GM18505 (cell line): Measurements from ENCODE around the gene NUP133.
"Not testable (repeated sequence)": the region's sequence is repeated elsewhere in the genome, so short reads cannot be mapped to it uniquely, and the experiment has no call there.

ENCODE experiments used
- ATAC-seq: cut with Tn5 transposase; IDR thresholded peaks from one replicate; pipeline ENCODE4 v1.9.1; 2021; ENCODE audit not compliant: unreplicated experiment
- POLR2A ChIP-seq: IDR thresholded peaks from 4 replicates; pipeline ENCODE4 v1.6.1; 2011; ENCODE audit warnings: borderline replicate concordance; ENCODE audit not compliant: insufficient read depth, insufficient read length; ENCODE audit errors: extremely low read depth

The NUP133 gene

DNA sequence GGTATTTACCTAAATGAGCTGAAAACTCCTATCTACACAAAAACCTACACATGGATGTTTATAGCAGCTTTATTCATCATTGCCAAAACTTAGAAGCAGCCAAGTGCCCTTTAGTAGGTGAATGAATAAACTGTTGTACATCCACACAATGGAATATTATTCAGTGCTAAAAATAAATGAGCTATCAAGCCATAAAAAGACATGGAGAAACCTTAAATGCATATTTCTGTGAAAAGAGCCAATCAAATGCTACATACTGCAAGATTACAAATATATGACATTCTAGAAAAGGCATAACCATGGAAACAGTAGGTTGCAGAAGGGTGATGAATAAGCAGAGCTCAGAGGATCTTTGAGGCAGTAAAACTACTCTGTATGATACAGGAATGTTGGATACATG lies 27.1 kb upstream of the NUP133 start:
- ATAC-seq = no peak
- no peak for TF ChIP-seq POLR2A

DNA sequence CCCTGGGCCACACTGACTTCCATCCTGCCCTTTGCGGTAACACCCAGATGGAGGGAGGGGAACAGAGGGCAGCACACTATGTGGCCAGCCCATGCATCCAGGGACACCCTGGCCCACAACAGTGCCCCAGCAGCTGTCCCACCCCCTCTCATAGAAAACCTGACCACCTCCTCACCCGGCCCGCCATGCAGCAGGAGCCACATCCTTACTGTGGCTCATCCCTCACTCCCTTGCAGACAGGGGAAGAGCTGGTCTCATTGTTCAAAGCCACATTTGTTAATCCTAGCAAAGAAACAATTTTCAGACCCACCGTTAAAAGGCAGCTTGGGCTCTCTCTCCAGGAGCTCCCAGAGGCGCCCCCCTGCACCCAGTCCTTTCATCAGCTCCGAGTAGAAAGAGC lies 23.2 kb upstream of the NUP133 start:
- ATAC-seq = no peak
- TF ChIP-seq POLR2A = no peak

DNA sequence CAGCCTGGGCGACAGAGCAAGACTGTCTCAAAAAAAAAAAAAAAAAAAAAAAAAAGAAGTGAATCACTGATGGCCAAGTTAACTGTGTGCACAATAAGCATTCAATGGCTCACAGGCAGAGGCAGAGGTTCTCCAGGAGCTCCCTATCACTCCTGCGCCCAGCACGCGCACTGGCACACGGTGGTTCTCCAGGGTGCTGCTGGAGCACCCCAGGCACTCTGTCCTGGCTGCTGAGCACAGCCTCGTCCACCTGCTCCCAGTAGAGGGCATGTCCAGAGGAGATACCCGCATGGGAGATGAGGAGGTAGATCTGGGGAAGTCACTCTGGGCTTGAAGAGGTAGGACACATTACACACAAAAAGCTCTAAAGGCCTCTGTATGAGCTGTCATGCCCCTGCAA lies 21.5 kb upstream of the NUP133 start:
- TF ChIP-seq POLR2A = no peak
- ATAC-seq = no peak

DNA sequence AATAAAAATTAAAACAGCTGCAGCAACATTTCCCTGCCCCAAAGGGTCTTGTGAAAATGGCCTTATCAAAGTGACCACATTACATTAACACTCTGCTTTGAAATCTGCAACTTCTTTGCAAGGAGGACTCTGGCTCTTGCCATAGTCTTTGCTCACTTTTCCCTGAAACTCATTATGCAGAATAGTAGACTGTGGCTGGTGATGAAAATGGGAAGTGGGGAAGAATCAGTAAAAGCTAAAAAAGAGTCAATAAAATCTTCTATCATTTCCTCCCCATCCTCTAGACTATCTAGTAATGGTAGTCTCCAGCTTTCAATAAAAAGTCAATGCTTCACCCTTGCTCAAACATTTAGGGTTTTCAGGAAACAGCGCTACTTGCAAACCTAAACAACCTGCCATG lies 18.6 kb upstream of the NUP133 start:
- no peak for ATAC-seq
- no peak for TF ChIP-seq POLR2A

DNA sequence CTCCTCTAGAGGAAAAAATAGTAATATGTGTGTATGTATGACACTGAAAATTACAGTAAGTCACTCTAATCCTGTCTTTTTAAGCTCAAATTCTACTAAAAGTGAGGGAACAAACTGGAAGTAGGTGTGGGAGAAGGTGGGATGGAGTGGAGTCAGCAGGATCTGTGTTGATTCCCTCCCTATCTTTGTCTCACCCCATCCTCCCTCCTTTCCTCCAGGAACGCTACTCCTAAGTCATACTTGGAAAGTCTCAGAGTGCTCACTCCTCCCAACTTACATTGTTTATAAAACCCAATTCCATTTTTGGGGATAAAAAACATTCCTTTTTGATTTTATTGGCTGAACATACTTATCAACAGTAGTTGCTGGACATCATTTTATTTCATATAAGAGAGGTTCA lies 14.9 kb upstream of the NUP133 start:
- TF ChIP-seq POLR2A = no peak
- ATAC-seq = no peak

DNA sequence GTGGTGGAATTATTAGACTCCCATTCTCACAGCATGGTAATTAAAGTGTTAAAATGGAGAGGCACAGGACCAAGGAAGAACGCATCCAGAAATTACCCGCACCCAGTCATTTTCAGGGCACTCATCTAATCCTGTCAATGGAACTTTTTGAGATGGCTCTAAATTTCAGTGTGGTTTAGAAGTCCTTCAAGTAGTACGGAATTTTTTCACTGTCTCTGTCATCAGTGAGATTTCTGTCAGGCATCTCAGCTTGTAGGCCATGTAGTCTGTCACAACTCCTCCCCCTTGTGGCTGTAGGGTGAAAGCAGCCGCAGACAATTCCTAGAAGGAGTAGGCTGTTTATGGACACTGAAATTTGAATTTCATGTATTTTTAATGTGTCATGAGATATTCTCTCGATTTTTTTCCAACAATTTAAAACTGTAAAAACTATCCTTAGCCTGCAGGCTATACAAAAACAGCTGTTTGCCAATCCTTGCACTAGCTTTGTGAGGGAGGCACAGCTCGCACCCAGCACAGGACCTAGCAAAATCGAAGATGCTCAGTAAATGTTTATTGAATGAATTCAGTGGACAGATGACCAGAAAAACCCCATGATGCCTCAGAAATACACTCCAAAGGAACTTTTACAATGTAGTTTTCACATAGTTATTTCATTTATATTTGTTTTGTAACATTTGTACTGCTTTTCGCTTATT lies 6.6 kb upstream of the NUP133 start:
- ATAC-seq = peak; percentile 65
- TF ChIP-seq POLR2A = no peak

DNA sequence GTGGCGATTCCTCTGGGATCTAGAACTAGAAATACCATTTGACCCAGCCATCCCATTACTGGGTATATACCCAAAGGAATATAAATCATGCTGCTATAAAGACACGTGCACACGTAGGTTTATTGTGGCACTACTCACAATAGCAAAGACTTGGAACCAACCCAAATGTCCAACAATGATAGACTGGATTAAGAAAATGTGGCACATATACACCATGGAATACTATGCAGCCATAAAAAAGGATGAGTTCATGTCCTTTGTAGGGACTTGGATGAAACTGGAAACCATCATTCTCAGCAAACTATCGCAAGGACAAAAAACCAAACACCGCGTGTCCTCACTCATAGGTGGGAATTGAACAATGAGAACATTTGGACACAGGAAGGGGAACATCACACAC lies 3.5 kb upstream of the NUP133 start:
- ATAC-seq = not testable (repeated sequence)

DNA sequence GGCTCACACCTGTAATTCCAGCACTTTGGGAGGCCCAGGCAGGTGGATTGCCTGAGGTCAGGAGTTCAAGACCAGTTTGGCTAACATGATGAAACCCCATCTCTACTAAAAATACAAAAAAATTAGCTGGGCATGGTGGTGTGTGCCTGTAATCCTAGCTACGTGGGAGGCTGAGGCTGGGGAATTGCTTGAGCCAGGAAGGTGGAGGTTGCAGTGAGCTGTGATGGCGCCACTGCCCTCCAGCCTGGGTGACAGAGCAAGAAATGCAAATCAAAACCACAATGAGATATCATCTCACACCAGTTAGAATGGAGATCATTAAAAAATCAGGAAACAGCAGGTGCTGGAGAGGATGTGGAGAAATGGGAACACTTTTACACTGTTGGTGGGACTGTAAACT lies 3.1 kb upstream of the NUP133 start:
- not testable (repeated sequence) for ATAC-seq

DNA sequence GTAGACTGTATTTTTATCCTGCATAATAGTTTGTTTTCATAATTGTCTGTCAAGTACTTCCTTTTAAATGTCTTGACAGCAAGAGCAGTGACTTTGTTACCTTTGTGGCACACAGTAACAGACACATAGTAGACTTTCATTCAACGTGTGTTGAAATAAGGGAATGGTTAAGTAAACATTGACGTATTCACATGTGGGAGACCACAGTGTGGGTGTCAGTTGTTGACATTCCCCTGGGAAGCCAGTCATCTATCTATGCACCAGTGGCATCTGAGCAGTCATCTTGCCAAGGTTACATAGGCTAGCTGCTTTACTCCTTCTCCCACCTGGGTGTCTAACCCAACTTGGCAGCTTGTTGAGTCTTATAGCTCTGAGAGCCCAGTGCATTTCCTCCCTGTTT lies 1.4 kb upstream of the NUP133 start:
- no peak for TF ChIP-seq POLR2A
- no peak for ATAC-seq

DNA sequence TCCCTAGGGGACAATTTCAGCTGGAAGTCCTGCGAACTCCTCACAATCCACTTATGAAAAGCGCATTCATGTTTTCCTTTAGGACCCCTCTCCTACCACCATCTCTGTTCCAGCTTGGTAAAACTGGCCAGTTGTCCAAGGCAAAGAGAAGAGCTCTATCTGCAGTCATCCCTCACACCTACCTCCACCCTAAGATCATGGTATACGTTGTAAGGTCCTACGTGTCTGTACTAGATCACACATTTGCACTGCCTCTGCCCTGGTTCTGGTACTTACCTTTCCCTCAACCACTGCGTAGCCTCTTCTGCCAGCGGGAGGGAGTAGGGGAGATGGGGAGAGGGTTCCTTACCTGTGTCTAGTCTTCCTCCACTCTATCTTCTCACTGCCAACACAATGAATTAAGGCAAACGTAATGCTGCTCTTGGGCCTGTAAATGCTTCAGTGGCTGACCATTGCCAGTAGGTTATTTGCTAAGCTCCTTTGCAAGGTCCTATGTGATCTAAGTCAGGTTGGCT lies 739 bp upstream of the NUP133 start:
- no peak for TF ChIP-seq POLR2A
- ATAC-seq = no peak

DNA sequence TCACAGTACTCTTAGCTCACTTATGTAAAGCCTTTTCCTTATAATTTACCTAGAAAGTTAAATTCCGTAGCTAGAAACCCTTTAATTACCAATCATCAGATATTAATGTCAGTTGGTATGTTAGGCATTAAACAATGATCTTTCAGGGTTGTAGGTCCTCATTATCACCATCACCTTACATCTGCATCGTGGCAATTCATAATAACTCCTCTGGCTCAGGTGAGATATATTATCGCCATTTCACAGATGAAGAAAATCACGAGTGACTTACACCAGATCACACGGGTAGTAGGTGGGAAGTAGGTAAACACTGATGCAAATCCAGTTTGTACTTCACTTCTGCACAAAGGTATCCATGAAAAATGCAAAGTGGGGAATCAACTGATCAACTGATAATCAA lies 639 bp downstream of the NUP133 start:
- no peak for TF ChIP-seq POLR2A
- peak; percentile 14 for ATAC-seq

DNA sequence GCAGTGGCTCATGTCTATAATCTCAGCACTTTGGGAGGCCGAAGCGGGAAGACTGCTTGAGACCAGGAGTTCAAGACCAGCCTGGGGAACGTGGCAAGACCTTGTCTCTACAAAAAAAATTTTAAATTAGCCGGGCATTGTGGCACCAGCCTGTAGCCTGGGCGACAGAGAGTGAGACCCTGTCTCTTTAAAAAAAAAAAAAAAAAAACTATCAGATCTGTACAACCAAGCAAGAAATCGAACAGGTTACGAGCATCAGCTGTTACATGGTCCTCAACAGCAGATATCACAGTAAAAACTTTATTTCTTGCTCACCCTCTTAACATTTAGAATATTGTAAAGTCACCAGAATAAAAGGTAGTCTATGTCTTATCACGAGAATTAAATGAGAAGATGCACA lies 1.5 kb downstream of the NUP133 start:
- no peak for TF ChIP-seq POLR2A
- ATAC-seq = no peak

DNA sequence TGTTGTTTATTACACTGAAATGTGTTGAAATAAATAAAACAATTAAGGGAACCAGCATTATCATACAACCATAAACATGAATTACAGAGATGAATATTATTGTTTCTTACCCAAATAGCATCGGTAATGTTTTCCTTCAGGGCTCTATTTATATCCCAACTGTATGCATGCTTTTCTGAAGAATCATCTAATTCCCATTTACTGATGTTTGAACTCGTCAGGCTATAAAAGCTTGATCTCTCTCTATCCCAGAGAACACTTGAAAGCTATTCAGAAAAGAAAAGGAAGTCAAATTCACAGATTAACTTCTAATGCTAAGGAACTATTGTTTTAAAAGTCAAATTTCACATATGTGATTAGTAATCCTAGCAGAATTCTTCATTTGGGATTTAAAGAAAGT lies 12.4 kb downstream of the NUP133 start:
- ATAC-seq = no peak
- no peak for TF ChIP-seq POLR2A

DNA sequence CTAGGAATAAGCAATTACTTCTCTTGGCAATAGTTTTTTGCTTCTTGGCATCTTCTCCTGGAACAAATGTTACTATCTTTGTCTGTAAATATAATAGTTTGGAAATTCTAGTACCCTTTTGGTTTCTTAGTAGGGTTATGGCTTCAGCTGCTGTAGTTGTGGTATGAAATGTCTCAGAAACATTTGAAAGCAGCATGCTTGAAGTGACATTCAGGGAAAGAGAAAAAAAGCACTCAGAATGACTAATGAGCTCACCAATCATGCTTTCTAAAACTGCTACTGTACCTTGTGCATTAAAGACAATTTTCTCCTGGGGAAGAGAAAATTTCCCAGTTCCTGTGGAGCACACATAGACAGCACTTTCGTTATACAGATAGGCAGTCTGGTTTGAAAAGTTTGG lies 21.0 kb downstream of the NUP133 start:
- no peak for TF ChIP-seq POLR2A
- no peak for ATAC-seq

DNA sequence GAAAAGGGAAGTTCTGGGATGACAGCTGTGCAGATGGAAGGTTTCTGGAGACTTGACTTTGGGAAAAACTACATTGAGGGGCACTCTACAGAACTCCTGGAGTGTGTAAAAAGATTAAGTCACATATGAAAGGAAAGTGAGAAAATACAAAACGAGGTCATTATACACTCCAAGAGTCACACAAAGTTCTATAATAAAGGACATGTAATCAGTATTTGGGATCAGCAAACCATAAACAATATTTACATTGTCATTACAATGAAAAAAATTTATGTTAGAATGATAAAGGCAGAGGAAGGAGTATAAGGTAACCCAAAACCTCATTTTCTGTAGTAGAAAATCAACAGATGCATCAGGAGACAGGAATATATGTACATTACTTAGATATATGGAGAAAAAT lies 22.8 kb downstream of the NUP133 start:
- no peak for TF ChIP-seq POLR2A
- ATAC-seq = no peak
